HepG2 (cell line): ENCODE results near the gene ODC1. TPM values are rescaled to one million over a fixed set of nuclear protein-coding genes. Genes with fewer than 3 reads are reported as not detected.

Experiments
- FOXO4 ChIP-seq: sonication (generic); formaldehyde crosslinking; conservative IDR thresholded peaks from 2 replicates; pipeline ENCODE4 v1.8.1; 2023; ENCODE audit warnings: missing genetic modification reagents
- GATAD2A ChIP-seq: IDR thresholded peaks from 2 replicates; pipeline ENCODE4 v1.6.1; 2016
- HOXA3 ChIP-seq: sonication (generic); formaldehyde crosslinking; IDR thresholded peaks from 2 replicates; pipeline ENCODE4 v1.5.0; 2020; ENCODE audit warnings: missing genetic modification reagents
- IRF2 ChIP-seq: IDR thresholded peaks from 2 replicates; pipeline ENCODE4 v1.6.1; 2018; ENCODE audit warnings: missing genetic modification reagents, missing compliant biosample characterization
- SAP130 ChIP-seq: IDR thresholded peaks from 2 replicates; pipeline ENCODE4 v1.6.1; 2016; ENCODE audit warnings: low read depth
- ZNF350 ChIP-seq: sonication (generic); formaldehyde crosslinking; IDR thresholded peaks from 2 replicates; pipeline ENCODE4 v1.4.0; 2020; ENCODE audit warnings: mild to moderate bottlenecking, low read depth, missing genetic modification reagents, borderline replicate concordance
- polyA plus RNA-seq, 8 experiments: library from polyadenylated mRNA; depleted of rRNA in 3 of 8; stranded (reverse) in 7 of 8; unstranded in 1 of 8; fragments of >200 nt; fragmentation: Illumina TruSeq in 4 of 8; extraction: Trizol in 4 of 8; gene quantifications; 2 replicates each; pipeline versions ENCODE4 v1.2.1 to v1.2.3, GENCODE V29; 2011 to 2016; ENCODE audit warnings: low read depth in 4 of 8, missing spikeins in 1 of 8, mixed read lengths in 1 of 8; ENCODE audit not compliant: insufficient read depth in 1 of 8
- total RNA-seq, 5 experiments: library from RNA; depleted of rRNA; stranded (reverse); fragments of >200 nt; fragmentation: Illumina TruSeq; extraction: Trizol; gene quantifications; 2 replicates each; pipeline ENCODE4 v1.2.3, GENCODE V29; 2016; ENCODE audit warnings: low read depth in 1 of 5
- TF ChIP-seq, protein P1 (sequence below): sonication (generic); formaldehyde crosslinking; IDR thresholded peaks from 2 replicates; pipeline ENCODE4 v1.4.0; 2020; ENCODE audit warnings: missing genetic modification reagents

Gene ODC1
- total and polyA plus RNA-seq, 2 of the 13 experiments (the other 11 are each of a cell fraction or from before 2014, with no cell fraction given), result 142 to 371 TPM

DNA sequence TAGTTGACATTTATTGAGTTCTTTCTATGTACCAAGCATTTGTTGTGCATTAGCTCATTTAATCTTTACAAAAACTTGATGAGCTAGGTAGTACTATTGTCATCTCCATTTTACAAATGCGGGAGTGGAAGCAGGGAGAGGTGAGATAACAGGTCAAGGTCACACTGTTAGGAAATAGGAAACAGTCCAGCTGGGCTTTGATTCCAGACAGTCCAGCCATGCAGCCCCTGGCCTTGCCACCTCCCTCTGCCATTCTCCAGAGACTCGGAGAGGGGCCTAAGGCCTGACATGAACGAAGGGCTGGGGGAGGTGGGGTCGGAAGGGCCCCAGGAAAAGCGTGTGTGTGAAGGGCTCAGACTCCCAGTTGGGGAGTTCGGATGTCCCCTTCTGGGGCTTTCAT lies 55.6 kb downstream of the ODC1 start (continued):
- TF ChIP-seq, protein P1, sequence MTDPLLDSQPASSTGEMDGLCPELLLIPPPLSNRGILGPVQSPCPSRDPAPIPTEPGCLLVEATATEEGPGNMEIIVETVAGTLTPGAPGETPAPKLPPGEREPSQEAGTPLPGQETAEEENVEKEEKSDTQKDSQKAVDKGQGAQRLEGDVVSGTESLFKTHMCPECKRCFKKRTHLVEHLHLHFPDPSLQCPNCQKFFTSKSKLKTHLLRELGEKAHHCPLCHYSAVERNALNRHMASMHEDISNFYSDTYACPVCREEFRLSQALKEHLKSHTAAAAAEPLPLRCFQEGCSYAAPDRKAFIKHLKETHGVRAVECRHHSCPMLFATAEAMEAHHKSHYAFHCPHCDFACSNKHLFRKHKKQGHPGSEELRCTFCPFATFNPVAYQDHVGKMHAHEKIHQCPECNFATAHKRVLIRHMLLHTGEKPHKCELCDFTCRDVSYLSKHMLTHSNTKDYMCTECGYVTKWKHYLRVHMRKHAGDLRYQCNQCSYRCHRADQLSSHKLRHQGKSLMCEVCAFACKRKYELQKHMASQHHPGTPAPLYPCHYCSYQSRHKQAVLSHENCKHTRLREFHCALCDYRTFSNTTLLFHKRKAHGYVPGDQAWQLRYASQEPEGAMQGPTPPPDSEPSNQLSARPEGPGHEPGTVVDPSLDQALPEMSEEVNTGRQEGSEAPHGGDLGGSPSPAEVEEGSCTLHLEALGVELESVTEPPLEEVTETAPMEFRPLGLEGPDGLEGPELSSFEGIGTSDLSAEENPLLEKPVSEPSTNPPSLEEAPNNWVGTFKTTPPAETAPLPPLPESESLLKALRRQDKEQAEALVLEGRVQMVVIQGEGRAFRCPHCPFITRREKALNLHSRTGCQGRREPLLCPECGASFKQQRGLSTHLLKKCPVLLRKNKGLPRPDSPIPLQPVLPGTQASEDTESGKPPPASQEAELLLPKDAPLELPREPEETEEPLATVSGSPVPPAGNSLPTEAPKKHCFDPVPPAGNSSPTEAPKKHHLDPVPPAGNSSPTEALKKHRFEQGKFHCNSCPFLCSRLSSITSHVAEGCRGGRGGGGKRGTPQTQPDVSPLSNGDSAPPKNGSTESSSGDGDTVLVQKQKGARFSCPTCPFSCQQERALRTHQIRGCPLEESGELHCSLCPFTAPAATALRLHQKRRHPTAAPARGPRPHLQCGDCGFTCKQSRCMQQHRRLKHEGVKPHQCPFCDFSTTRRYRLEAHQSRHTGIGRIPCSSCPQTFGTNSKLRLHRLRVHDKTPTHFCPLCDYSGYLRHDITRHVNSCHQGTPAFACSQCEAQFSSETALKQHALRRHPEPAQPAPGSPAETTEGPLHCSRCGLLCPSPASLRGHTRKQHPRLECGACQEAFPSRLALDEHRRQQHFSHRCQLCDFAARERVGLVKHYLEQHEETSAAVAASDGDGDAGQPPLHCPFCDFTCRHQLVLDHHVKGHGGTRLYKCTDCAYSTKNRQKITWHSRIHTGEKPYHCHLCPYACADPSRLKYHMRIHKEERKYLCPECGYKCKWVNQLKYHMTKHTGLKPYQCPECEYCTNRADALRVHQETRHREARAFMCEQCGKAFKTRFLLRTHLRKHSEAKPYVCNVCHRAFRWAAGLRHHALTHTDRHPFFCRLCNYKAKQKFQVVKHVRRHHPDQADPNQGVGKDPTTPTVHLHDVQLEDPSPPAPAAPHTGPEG (CRISPR knock-in tag), result no peak
- peak; percentile 79 for TF ChIP-seq SAP130 (CRISPR knock-in tag)
- TF ChIP-seq GATAD2A (CRISPR knock-in tag), result peak; percentile 87
- 0 out of 2 replicates have a peak, but pooled peaks have one; percentile 25 for TF ChIP-seq ZNF350 (CRISPR knock-in tag)
- no peak for TF ChIP-seq FOXO4 (CRISPR knock-in tag)
- peak; percentile 53; the same call in 1 of the 2 replicates for TF ChIP-seq IRF2 (CRISPR knock-in tag)
- TF ChIP-seq HOXA3 (CRISPR knock-in tag), result peak; percentile 54; the same call in 1 of the 2 replicates
